Kasumi-1 (cell line): ENCODE results near the gene PCDHA12.
"Not testable (repeated sequence)": the region's sequence is repeated elsewhere in the genome, so short reads cannot be mapped to it uniquely, and the experiment has no call there.

ENCODE experiments used
- DNase-seq, 2 experiments: peaks; one replicate each; lab custom pipeline; 2025; lab: John Stamatoyannopoulos, UW

Gene PCDHA12

GRCh38 chr5:140875085-140876065 lies at the start of gene PCDHA12:
Gene PCDHA12, plus strand, starts transcription at chr5:140875308. Its CDS starts 165 bp downstream, at chr5:140875473.
- no peak for DNase-seq

DNA sequence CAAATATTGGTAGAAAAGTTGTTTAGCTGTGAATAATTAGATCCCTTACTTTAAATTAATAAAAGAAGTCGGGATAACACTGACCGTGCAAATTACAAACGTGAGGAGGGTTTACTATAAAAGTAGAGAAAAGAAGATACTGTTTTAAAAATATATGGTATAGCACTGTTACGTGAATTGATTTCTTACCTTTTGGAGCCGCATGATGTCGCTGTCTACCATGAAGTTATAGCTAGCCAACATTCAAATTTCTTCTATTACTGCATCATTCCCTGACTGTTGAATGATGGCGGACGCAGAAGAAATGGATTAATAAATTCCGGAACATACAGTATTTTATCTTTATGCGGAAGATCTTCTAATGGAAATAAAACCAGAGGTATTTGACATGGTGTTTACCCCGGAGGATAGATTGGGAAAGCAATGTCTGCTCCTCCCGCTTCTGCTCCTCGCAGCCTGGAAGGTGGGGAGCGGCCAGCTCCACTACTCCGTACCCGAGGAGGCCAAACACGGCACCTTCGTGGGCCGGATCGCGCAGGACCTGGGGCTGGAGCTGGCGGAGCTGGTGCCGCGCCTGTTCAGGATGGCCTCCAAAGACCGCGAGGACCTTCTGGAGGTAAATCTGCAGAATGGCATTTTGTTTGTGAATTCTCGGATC lies 47.3 kb upstream of the PCDHA12 start, which contains the start of gene PCDHA6:
Gene PCDHA6, plus strand, starts transcription at position 257 of the 658 bp plus-strand sequence. Its CDS starts 132 bp downstream, at position 389.
- no peak for DNase-seq

DNA sequence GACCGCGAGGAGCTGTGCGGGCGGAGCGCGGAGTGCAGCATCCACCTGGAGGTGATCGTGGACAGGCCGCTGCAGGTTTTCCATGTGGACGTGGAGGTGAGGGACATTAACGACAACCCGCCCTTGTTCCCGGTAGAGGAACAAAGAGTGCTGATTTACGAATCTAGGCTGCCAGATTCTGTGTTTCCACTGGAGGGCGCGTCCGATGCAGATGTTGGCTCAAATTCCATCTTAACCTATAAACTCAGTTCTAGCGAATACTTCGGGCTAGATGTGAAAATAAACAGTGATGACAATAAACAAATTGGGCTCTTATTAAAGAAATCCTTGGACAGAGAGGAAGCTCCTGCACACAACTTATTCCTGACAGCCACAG lies 46.8 kb upstream of the PCDHA12 start:
- DNase-seq: no peak

DNA sequence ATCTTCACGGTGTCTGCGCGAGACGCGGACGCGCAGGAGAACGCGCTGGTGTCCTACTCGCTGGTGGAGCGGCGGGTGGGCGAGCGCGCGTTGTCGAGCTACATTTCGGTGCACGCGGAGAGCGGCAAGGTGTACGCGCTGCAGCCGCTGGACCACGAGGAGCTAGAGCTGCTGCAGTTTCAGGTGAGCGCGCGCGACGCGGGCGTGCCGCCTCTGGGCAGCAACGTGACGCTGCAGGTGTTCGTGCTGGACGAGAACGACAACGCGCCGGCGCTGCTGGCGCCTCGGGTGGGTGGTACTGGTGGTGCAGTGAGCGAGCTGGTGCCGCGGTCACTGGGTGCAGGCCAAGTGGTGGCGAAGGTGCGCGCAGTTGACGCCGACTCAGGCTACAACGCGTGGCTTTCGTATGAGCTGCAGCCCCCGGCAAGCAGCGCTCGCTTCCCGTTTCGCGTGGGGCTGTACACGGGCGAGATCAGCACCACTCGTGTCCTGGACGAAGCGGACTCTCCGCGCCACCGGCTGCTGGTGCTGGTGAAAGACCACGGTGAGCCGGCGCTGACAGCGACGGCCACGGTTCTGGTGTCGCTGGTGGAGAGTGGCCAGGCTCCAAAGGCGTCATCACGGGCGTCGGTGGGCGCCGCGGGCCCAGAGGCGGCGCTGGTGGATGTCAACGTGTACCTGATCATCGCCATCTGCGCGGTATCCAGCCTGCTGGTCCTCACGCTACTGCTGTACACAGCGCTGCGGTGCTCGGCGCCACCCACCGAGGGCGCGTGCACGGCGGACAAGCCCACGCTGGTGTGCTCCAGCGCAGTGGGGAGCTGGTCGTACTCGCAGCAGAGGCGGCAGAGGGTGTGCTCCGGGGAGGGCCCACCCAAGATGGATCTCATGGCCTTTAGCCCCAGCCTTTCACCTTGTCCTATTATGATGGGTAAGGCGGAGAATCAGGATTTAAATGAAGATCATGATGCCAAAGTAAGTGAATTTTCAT lies 45.3 kb upstream of the PCDHA12 start:
- not testable (repeated sequence) for DNase-seq

DNA sequence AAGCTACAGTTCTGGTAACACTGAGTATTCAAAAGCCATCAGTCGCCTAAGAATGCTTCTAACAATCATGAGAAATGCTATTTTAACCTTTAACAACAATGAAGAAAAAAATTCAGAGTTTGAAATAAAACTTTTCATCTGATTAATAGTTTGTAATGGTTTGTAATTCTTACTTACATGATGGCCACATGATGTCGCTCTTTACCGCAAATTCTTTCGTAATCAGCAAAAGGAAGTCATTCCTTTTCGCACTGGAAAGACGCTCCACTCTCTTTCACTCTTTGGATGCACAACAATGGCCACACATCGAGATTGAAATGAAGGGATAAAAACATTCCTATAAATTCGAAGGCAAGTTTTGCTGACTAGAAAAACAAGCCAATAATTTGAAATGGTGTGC lies 41.1 kb upstream of the PCDHA12 start, which contains the start of gene PCDHA7:
Gene PCDHA7, plus strand, starts transcription at position 277 of the 400 bp plus-strand sequence. Its CDS starts 115 bp downstream, at position 392.
- DNase-seq: no peak

DNA sequence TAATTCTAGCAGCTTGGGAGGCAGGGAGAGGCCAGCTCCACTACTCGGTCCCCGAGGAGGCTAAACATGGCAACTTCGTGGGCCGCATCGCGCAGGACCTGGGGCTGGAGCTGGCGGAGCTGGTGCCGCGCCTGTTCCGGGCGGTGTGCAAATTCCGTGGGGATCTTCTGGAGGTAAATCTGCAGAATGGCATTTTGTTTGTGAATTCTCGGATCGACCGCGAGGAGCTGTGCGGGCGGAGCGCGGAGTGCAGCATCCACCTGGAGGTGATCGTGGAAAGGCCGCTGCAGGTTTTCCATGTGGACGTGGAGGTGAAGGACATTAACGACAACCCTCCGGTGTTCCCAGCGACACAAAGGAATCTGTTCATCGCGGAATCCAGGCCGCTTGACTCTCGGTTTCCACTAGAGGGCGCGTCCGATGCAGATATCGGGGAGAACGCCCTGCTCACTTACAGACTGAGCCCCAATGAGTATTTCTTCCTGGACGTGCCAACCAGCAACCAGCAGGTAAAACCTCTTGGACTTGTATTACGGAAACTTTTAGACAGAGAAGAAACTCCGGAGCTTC lies 40.6 kb upstream of the PCDHA12 start:
- not testable (repeated sequence) for DNase-seq

- DNase-seq: no peak
These were observed 39.2 kb upstream of the PCDHA12 start for GRCh38 chr5:140835622-140836510.

GRCh38 chr5:140840978-140841962 lies 33.8 kb upstream of the PCDHA12 start, which contains the start of gene PCDHA8:
Gene PCDHA8, plus strand, starts transcription at chr5:140841187. Its CDS starts 135 bp downstream, at chr5:140841322.
- DNase-seq: peak; percentile 25 to 30

GRCh38 chr5:140842798-140843733 lies 32.0 kb upstream of the PCDHA12 start:
- DNase-seq: no peak

GRCh38 chr5:140848139-140849102 lies 26.7 kb upstream of the PCDHA12 start, which contains the start of gene PCDHA9:
Gene PCDHA9, plus strand, starts transcription at chr5:140848382. Its CDS starts 114 bp downstream, at chr5:140848496.
- DNase-seq: not testable (repeated sequence)

DNA sequence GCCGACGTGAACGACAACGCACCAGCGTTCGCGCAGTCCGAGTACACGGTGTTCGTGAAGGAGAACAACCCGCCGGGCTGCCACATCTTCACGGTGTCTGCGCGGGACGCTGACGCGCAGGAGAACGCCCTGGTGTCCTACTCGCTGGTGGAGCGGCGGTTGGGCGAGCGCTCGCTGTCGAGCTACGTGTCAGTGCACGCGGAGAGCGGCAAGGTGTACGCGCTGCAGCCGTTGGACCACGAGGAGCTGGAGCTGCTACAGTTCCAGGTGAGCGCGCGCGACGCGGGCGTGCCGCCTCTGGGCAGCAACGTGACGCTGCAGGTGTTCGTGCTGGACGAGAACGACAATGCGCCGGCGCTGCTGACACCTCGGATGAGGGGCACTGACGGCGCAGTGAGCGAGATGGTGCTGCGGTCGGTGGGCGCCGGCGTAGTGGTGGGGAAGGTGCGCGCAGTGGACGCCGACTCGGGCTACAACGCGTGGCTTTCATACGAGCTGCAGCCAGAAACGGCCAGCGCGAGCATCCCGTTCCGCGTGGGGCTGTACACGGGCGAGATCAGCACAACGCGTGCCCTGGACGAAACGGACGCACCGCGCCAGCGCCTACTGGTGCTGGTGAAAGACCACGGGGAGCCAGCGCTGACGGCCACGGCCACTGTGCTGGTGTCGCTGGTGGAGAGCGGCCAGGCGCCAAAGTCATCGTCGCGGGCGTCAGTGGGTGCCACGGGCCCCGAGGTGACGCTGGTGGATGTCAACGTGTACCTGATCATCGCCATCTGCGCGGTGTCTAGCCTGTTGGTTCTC lies 25.1 kb upstream of the PCDHA12 start:
- DNase-seq: not testable (repeated sequence)

DNA sequence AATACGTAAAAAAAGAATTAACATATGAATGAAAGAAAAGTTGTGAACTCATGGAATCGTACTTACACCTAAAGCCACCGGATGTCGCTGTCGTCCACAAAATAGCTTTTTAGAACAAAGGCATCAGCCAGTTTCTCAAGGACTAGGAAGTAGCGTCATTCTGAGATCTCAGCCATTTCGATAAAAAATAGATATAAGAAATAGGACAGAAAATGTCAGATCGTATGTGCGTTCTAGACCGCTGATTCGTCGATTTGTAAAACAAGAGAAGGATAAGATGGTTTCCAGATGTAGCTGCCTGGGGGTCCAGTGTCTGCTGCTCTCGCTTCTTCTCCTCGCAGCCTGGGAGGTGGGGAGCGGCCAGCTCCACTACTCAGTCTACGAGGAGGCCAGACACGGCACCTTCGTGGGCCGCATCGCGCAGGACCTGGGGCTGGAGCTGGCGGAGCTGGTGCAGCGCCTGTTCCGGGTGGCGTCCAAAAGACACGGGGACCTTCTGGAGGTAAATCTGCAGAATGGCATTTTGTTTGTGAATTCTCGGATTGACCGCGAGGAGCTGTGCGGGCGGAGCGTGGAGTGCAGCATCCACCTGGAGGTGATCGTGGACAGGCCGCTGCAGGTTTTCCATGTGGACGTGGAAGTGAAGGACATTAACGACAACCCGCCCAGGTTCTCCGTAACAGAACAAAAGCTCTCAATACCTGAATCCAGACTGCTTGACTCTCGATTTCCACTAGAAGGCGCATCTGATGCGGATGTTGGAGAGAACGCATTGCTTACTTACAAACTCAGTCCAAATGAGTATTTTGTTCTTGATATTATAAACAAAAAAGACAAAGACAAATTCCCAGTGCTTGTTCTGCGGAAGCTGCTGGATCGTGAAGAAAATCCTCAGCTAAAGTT lies 19.1 kb upstream of the PCDHA12 start, which contains the start of gene PCDHA10:
Gene PCDHA10, plus strand, starts transcription at position 126 of the 903 bp plus-strand sequence. Its CDS starts 152 bp downstream, at position 278.
- DNase-seq: no peak

GRCh38 chr5:140857177-140857986 lies 17.7 kb upstream of the PCDHA12 start:
- DNase-seq: no peak

- DNase-seq: no peak
These were observed 17.2 kb upstream of the PCDHA12 start for GRCh38 chr5:140857987-140858240.
